NCI-H146 treated with DMSO at 0.1 percent for 48 hours (cell line): Measurements from ENCODE around the gene ZNF708.
"Not testable (repeated sequence)": the region's sequence is repeated elsewhere in the genome, so short reads cannot be mapped to it uniquely, and the experiment has no call there.

Experiments
- DNase-seq: peaks from one replicate; lab custom pipeline; 2025; ENCODE audit not compliant: unreplicated experiment; lab: John Stamatoyannopoulos, UW

ZNF708 gene

DNA sequence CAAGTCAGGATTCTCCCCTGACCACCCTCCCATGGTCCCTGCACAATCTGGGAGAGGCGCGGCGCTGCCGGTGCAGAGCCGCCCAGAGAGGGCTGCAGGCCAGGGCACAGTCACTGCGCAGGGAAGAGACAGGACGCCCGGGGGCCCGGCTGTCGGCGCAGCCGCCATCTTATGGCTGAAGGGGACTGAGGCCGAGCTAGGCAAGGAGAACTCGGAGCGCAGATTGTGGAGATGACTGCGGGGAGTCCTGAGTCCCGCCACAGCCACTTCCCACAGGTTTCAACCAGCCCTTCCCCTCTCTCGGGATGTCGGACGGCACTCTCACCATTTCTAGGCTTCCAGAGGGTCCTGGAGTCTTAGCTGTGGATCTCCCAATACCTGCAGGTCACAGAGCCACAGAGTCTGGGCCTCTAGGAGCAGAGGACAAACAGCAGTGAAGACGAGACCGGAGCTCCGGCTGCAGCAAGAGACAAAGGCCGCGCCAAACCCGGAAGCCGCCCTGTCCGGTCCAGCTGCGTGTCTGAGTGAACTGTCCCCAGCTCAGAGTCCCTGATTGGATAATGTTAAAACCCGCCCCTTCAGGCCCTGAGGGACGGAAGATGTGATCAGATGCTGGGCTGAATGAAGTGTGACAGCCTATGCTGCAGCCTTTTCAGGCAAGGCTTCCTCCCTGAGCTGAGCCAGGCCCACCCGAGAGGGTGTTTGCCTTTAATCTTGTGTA is at the start of gene ZNF708:
ZNF708 (minus strand) TSS at position 526 of the 721 bp plus-strand sequence; CDS start at position 328, 198 bp downstream.
- peak; percentile 93 for DNase-seq

DNA sequence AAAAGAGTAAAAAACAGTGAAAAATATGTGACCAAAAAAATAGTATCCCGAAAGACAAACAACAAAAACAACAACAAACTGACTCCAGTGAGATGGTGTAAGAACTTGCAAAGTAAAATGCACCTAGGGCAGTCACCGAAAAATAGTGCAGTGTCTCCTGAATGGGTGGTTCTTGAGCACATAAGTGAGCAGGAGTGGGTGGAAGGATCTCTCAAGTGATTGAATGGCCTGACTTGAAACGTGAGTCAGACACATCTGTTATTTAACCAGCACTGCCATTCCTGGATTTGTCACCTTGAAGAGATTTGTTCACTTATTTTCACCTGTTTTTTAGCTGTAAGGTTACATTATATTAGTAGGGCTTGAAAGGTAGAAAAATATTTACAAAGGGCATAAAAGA is 33.1 kb upstream of the ZNF708 start:
- no peak for DNase-seq

DNA sequence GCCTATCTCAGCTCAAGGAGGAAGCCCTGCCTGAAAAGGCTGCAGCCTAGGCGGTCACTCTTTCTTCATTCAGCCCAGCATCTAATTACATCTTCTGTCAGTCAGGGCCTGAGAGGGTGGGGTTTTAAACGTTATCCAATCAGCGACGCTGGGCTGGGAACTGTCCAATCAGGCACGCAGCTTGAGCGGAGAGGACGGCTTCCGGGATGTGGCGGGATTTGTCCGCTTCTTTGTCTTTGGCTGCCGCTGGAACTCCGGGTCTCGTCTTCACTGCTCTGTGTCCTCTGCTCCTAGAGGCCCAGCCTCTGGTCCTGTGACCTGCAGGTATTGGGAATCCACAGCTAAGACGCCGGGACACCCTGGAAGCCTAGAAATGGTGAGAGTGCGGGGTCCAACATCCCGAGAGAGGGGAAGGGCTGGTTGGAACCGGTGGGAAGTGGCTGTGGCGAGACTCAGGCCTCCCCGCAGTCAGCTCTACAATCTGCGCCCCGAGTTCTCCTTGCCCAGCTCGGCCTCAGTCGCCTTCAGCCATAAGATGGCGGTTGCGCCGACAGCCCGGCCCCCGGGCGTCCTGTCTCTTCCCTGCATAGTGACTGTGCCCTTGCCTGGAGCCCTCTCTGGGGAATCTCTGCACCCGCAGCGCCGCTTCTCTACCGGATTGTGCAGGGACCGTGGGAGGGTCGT is 29.7 kb upstream of the ZNF708 start, which contains the start of gene ZNF738:
ZNF738 (plus strand) TSS at position 233 of the 684 bp plus-strand sequence; CDS start at position 374, 141 bp downstream.
- peak; percentile 97 for DNase-seq

- no peak for DNase-seq
Measured at GRCh38 chr19:21352830-21353229, 23.6 kb upstream of the ZNF708 start.

- not testable (repeated sequence) for DNase-seq
Measured at GRCh38 chr19:21344841-21345240, 15.6 kb upstream of the ZNF708 start.

GRCh38 chr19:21335721-21336120 is 6.5 kb upstream of the ZNF708 start:
- no peak for DNase-seq

DNA sequence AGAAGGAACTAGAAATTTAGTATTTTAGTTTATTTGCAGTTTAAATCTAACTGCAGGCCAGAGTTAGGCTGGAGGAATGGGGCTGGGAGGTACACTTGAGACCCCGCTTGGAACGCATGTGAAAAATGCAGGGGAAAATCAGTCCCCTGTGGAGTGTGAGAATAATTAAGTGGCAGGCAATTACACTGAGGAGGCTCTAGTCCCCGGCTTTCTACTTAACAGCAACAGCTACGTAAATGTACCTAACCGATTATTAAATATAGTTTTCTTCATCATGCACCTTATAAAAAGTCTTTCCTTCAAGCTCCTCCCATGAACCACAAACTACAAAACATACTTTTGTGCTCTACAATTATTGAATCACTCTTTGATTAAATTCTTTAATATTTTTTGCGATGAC is 804 bp downstream of the ZNF708 start:
- DNase-seq: peak; percentile 59

GRCh38 chr19:21326169-21326568 is 3.0 kb downstream of the ZNF708 start:
- no peak for DNase-seq

DNA sequence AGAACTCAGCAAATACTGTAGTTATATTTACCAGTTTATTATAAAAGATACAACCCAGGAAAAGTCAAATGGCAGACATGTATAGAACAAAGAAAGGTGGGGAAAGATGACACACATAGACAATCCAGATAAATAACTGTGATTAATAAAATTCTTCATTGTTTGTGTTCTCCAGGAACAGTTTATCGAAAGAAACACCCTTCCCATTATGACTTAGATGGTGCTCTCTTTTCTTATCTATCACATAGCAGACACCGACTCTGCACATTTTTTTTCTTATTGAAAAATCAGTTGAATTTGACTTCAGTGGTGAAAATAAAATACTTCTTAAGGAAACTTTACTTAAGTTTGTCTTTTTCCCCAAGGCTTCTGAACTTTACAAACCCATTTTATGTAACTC is 6.2 kb downstream of the ZNF708 start:
- no peak for DNase-seq

DNA sequence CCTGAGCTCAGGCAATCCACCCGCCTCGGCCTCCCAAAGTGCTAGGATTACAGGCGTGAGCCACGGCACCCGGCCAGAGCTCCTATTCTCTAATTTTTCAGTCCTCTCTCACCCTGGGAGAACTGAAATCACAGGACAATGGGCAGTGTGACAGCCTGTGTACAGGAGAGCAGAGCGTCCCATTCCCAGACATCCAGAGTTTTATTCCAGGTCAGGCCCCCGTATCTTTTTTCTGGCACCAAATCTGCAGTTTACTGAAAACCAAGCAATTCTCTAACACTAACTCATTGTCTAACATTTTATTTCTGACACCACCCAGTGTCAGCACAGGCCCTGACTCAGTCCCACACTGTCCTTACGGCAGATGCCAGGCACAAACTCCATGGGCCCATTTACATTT is 6.7 kb downstream of the ZNF708 start:
- no peak for DNase-seq

- DNase-seq: no peak
Measured at GRCh38 chr19:21321996-21322395, 7.2 kb downstream of the ZNF708 start.

GRCh38 chr19:21321134-21321533 is 8.1 kb downstream of the ZNF708 start:
- DNase-seq: no peak

GRCh38 chr19:21317821-21318220 is 11.4 kb downstream of the ZNF708 start:
- peak; percentile 78 for DNase-seq

DNA sequence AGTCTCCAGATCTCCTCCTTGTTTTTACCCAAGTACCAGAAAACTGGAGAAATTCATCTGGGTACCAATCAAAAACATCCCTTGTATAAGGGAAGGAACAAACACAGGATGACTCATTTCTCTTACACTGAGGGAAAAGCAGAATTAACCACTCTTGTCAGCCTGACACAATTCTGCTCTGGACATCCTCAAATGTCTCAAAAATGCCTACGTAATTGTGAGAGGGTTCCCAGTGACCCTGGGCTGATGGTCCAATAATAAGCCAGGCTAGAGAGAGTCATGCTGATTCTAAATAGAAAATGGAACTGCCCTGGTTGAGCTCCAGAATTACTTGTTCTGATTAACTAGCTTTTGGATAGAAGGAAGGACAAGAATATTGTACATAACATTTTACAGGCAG is 14.5 kb downstream of the ZNF708 start:
- no peak for DNase-seq

- not testable (repeated sequence) for DNase-seq
Measured at GRCh38 chr19:21312807-21313206, 16.4 kb downstream of the ZNF708 start.

- DNase-seq: no peak
Measured at GRCh38 chr19:21308773-21309172, 20.4 kb downstream of the ZNF708 start.

- DNase-seq: not testable (repeated sequence)
Measured at GRCh38 chr19:21306881-21307479, 22.2 kb downstream of the ZNF708 start.

DNA sequence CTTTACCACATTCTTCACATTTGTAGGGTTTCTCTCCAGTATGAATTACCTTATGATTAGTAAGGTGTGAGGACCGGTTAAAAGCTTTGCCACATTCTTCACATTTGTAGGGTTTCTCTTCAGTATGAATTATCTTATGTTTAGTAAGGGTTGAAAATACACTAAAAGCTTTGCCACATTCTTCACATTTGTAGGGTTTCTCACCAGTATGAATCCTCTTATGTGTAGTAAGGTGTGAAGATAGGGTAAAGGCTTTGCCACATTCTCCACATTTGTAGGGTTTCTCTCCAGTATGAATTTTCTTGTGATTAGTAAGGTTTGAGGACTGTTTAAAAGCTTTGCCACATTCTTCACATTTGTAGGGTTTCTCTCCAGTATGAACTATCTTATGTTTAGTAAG is 35.4 kb downstream of the ZNF708 start:
- not testable (repeated sequence) for DNase-seq

GRCh38 chr19:21269813-21270212 is 59.4 kb downstream of the ZNF708 start:
- DNase-seq: no peak

DNA sequence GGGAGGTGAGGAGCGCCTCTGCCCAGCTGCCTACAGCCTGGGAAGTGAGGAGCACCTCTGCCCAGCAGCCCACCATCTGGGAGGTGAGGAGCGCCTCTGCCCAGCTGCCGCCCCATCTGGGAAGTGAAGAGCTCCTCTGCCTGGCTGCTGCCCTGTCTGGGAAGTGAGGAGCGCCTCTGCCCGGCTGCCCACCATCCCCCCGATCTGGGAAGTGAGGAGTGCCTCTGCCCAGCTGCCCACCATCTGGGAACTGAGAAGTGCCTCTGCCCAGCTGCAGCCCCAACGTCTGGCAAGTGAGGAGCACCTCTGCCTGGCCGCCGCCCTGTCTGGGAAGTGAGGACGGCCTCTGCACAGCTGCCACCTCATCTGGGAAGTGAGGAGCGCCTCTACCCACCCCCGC is 64.3 kb downstream of the ZNF708 start:
- DNase-seq: no peak

DNA sequence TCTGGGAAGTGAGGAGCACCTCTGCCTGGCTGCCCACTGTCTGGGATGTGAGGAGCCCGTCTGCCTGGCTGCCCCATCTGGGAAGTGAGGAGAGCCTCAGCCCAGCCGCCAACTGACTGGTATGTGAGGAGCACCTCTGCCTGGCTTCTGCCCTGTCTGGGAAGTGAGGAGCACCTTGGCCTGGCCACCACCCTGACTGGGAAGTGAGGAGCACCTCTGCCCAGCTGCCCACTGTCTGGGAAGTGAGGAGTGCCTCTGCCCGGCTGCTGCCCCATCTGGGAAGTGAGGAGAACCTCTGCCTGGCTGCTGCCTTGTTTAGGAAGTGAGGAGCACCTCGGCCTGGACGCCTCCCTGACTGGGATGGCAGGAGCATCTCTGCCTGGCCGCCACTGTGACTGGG is 64.8 kb downstream of the ZNF708 start:
- no peak for DNase-seq

DNA sequence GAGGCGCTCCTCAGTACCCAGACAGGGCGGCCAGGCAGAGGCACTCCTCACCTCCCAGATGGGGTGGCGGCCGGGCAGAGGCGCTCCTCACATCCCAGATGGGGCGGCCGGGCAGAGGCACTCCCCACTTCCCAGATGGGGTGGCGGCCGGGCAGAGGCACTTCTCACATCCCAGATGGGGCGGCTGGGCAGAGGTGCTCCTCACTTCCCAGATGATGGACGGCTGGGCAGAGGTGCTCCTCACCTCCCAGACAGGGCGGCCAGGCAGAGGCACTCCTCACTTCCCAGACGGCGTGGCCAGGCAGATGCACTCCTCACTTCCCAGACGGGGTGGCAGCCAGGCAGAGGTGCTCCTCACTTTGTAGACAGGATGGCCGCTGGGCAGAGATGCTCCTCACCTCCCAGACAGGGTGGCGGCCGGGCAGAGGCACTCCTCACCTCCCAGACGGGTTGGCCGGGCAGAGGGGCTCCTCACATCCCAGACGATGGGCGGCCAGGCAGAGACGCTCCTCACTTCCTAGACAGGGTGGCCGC is 68.3 kb downstream of the ZNF708 start:
- not testable (repeated sequence) for DNase-seq
